OCI-LY3 (cell line): ENCODE measurements around the gene RBMX.

Source experiments
- CTCF ChIP-seq: fragments of 200-600, 300-600 bp; sonication (generic); IDR thresholded peaks from 2 replicates; pipeline ENCODE4 v1.5.1; 2014; ENCODE audit warnings: antibody characterized with exemption, low read length, low read depth
- EZH2phosphoT487 ChIP-seq: fragments of 200-600 bp; shearing (Covaris generic); IDR thresholded peaks from 2 replicates; pipeline ENCODE4 v1.6.1; 2018; ENCODE audit warnings: antibody characterized with exemption, mixed run types, low read depth

GRCh38 chrX:136863826-136864225 is 16.7 kb downstream of the RBMX start:
- TF ChIP-seq CTCF (no peak), EZH2phosphoT487 (no peak)
